Measurements from ENCODE around the gene KCNQ1. TPM values are rescaled to one million over a fixed set of nuclear protein-coding genes. Genes with fewer than 3 reads are reported as not detected.

The KCNQ1 gene
- polyA plus RNA-seq, 4 donors: 2.3 to 13.0 (median 10.0) TPM

DNA sequence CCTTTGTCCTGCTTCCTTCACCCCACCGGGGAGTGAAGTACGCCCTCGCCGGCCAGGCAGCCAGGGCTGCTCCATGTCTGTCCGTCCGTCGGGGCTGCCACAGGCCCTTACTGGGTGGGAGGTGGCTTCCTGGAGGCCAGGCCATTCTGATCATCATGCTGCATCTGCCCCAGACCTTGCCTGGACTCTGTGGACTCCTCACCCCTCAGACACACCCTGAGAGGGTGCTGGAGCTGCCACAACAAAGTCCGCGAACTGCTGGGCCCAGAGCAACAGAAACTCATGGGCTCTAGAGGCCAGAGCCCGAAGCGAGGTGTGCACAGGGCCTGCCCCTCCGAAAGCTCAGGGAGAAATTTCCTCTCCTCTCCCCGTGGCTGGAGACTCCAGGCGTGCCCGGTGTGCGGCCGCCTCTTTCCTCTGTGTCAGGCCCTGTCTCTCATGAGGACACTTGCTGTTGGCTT lies 130.8 kb downstream of the KCNQ1 start:
- DNase-seq (ENCODE audit: low read depth in 4 of 4, low spot score in 3 of 4): no peak

DNA sequence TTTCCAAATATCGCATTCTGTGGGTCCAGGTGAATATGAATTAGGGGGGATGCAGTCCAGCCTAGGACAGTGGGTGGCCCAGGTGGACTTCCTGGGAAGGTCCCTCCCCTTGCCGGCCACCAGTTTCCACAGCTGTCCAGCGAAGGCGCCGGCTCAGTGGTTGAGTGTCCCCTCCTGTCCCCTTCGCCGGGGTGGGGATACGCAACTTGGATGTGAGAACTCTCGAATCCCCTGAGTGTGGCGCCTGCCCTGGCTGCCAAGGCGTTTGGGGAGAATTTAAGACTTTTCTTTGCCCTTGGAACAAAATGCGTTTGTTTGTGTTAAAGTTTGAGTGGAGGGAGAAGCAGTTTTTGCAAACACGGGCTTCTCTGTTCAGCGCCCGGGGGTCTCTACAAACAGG lies 131.3 kb downstream of the KCNQ1 start:
- no peak for DNase-seq (ENCODE audit: low read depth in 4 of 4, low spot score in 3 of 4)

DNA sequence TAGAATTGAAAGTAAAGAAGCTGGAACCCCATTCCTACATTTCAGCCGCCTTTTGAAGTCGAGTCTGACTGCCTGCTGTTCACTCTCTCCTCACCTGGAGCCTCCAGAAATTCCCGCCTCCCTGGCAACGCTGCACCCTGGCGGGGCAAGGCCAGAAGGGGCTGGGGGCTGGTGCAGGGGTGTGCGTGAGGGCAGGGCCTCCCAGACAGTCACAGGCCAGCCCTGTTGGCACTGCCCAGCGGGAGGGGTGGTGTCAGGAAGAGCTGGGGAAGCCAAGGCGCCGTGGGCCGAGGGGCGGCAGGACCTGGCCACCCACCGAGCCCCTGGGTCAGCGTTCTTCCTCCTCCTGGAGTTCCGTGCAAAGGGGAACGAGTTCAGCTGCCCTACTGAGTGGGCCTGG lies 131.7 kb downstream of the KCNQ1 start:
- no peak for DNase-seq (ENCODE audit: low read depth in 4 of 4, low spot score in 3 of 4)

DNA sequence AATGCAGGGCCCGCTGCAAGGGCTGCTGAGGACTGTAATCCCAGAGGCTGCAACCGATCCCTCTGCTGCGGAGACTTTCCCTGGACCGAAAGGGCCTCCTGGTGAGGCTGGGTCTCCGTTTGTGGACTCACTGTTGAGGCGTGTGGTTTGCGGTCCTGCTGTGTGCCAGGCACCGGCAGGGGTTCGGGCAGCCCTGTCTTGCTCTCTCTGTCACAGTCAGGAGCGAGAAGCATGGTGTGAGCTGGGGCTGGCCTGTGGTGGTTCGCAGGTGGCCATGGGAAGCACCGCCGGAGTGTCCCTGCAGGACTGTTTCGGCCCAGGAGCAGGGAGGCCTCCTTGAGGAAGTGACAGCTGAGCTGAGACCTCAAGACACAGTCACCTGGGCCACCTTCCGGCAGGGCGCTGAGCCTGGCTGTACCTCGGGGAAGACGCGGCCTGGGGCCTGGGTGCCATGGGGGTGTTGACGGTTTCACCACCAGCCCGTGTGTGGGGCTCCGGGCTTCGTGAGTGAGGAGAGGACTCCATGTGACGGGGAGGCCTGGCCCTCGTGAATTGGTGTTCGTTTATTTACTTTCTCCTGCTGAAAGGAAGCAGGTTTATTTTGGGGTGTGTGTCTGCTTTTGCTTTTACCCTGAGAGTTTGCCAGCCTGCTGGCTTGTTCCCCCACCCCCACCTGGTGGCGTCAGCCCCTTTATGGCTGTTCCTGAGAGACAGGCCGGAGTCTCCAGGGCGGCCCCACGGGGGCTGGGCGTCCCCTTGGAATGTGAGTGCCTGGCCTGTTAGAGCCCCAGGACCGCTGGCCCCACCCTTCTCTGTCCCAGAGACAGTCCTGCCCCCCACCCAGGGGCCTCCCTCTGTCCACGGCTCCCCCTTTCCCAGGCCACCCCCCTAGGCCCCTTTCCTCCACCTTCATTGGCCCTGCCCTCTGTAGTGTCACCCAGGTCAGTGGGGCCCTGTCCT lies 132.5 kb downstream of the KCNQ1 start:
- no peak for DNase-seq (ENCODE audit: low read depth in 4 of 4, low spot score in 3 of 4)

DNA sequence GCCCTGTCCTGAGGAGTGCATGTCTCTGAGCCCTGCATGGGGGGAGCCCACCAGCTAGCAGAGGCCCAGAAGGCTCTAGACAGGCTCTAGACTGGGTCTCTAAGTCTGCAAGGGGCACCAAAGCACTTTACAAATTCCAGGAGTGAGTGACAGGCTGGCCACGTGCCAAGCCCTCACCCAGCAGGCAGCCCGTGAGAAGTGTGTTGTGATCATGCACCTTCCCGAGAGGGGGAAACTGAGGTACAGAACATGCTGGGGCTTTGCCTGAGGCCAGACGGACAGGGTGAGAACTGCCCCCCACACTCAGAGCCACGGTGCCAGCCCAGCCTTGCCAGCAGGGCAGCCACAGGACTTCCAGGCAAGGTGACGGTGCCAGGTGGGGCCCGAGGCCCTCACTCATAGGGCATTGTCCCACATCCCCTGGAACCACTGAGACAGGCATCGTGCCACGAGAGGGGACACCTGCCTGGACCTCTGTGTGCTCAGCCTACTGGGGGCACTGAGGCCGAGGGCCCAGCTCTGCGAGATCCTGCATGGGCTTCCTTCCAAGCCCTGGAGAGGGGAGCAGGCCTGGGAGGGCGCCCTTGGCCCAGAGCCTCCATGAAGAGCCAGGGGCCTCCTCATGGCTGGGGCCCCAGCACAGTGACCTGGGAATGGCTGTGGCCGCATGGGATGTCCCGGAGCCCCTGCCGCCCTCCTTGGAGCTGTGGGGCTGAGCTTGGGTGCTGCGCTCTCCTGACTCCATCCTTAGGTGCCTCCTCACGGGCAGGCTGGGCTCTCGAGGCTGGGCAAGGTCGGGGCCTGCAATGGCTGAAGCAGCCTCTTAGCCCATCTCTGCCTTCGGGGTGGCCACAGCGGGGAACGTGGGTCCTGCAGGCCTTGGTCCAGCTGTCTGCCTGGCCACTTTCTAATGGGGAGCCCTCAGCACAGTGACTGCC lies 133.5 kb downstream of the KCNQ1 start:
- no peak for DNase-seq (ENCODE audit: low read depth in 4 of 4, low spot score in 3 of 4)

DNA sequence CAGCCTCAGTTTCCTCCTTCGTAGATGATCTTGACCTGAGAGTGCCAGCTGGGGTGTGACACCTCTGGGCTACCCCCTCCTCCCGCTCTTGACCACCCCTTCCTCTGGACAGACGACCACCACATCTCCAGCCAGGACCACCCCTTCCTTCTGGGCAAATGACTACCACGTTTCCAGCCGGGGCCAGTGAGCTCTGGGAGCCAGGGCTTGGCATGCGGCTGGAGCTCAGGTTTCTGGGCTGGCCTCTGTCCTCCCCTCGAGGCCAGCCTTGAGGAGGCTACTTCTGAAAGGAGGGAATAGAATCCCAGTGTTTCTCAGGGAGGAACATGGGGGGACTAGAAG lies 134.1 kb downstream of the KCNQ1 start:
- no peak for DNase-seq (ENCODE audit: low read depth in 4 of 4, low spot score in 3 of 4)

DNA sequence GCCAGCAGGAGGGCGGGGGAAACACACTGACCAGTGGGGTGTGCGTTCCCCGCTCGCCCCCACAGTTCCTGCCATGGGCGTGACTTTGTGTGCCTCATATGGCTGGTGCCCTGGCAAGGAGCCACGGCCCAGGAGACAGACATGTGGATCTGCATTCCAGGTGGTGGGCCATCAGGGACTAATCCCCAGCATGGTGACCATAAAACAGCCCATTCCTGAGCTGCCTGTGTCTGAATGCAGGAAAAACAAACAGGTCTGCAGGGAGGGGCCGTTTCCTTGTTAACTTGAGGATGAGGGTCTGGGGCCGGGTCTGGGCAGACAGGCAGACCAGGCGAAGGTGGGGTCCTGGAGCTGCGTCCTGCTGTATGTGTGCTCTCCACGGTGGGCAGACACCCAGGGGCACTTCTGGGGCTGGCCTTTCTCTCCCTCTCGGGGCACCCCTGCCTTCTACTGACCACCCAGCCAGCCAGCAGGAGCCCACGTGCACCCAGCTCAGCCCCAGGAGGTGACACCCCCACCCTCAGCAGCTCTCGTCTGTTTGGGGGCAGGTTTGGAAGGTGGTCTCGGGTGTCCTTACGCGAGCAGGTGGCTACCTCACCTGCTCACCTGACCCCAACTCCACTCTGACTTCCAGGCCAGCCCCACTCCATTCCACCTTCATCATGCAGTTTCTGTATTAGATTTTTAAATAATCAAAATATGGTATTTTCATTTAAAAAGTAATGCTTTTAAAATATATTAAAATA lies 134.7 kb downstream of the KCNQ1 start:
- no peak for DNase-seq (ENCODE audit: low read depth in 4 of 4, low spot score in 3 of 4)

DNA sequence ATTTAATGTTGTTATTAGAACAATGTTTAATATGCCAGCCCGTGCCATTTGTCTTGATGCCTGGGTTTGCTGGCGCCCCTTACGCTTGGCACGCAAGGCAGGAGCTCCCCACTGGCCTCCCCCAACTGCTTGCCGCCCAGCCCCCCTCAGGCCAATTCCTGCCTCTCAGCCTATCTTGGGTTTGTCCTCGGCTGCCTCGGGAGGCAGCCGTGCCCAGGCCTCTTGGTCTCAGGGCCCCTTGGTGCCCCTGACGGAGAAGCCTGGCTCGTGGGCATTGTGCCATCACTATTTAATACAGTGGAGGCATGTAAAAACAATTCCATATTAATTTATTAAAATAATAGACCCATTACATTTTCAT lies 135.2 kb downstream of the KCNQ1 start:
- no peak for DNase-seq (ENCODE audit: low read depth in 4 of 4, low spot score in 3 of 4)

DNA sequence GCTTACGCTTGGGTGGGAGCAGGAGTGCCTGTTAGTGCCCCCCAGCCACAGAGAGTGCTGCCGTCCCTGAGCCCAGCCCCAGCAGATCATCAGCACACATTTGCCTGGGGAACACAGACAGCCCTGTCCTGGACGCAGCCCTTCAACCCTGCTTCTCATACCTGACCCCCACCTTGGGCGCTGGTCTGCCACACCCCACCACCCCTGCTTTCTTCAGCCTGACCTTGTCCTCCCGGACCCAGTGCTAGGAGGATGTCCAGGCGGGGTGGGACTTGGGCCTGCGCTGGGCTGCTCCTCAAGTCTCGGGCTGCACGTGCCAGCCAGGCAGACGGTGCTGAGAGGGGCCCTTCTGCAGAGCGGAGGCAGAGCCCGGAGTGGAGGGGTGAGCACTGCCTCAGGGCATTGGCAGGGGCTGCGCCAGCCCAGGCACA lies 135.8 kb downstream of the KCNQ1 start:
- no peak for DNase-seq (ENCODE audit: low read depth in 4 of 4, low spot score in 3 of 4)

DNA sequence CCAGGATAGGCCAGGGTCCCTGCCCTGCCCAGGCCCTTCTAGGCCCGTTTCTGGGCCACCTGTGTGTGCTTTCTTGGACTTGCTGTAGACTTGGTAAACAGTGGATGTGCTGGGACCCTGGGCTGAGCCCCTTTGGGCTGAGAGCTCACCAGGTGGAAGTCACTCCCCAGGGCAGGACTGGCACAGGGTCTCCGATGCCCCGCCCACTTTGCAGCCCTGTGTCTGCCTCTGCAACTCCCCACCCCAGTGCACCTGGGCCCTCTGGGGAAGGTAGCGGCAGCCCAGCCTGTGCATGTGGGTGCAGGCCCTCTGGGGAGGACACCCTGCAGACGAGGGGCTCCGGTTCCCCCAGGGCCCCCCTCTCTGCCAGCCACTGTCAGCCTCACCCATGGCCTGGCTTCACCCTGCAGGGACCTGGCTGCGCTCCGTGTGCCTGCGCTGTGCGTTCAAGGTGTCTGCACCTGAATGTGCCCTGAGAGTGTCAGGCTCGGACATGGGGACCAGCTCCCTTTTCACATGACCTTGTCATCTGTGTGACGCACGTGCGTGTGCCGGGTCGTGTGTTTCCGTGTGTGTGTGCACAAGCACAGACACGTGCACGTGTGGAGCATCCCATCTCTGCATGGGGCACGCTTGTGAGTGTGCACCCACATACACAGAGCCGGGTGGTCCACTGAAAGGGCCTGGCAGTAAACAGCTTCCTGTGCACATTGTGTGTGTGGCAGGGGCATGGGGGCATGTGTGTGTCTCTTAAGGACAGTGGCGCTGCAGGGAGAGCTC lies 136.5 kb downstream of the KCNQ1 start:
- no peak for DNase-seq (ENCODE audit: low read depth in 4 of 4, low spot score in 3 of 4)

DNA sequence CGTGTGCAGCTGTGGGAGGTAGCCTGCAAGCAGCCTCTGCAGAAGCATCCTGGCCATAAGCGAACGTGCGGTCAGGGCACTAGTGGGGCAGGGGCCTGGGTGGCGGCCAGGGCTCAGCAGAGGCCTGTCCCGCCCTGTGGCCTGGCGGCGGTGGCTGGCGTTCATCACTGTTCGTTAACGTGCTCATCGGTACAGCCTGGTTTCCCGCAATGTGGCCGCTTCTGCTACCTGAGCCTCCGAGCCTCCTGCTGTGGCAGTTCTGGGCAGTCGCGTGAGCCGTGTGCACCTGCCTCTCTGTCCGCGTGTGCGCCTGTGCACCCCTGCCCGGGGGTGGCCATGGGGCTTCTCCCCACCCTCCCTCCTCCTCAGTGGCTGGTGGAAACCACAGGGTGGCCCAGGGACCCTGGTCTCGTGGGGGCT lies 137.1 kb downstream of the KCNQ1 start:
- DNase-seq (ENCODE audit: low read depth in 4 of 4, low spot score in 3 of 4): no peak

DNA sequence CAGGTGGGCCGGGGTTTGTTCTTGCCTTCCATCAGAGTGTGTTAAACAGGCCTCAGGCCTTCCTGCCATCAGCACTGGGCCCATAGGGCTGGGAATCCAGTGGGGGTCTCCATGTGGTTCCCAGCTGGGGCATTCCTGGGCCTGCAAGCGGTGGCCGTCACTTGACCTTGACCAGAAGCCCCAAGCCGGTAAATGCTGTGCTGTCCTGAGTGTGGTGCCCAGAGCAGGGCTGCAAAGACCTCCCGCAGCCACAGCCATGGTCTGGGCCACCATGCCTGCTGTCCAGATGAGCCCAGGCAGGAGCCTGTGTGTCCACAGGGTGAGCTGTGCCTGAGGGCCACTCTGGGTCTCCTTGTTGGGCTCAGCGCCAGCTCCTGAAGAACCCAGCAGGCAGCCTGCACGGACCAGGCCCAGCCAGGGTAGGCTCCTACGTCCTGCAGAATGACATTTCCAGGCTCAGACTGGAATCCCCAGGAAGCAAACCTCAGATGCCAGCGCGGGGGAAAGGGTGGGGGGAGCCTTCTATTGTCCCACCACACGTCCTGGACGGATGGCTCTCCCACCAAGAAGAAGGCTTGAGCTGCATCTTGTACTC lies 137.6 kb downstream of the KCNQ1 start:
- no peak for DNase-seq (ENCODE audit: low read depth in 4 of 4, low spot score in 3 of 4)

DNA sequence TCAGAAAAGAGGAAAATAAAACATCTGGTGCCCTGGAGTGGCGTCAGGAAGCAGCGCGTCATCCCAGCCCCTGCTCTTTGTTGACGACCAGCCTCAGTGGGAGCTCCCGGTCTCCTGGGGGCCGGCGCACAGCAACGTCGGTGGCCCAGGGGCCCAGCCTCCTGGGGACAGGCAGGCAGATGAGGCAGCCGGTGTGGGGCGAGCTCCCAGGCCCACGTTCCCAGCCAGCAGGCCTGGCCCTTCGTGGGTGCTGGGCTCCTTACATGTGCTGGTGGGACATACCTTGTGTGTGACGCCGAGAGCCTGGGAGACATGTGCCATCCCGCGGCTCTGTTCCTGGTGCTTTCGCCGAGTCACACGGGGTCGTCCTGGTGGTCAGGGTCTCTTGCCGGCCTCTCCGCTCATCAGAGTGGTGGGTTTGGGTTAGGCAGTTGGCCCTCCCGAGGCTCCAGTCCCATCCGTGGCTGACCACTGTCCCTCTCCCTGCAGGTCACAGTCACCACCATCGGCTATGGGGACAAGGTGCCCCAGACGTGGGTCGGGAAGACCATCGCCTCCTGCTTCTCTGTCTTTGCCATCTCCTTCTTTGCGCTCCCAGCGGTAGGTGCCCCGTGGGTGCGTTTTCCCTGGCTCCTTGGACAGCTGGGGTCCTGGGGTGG lies 138.3 kb downstream of the KCNQ1 start:
- DNase-seq (ENCODE audit: low read depth in 4 of 4, low spot score in 3 of 4): no peak

DNA sequence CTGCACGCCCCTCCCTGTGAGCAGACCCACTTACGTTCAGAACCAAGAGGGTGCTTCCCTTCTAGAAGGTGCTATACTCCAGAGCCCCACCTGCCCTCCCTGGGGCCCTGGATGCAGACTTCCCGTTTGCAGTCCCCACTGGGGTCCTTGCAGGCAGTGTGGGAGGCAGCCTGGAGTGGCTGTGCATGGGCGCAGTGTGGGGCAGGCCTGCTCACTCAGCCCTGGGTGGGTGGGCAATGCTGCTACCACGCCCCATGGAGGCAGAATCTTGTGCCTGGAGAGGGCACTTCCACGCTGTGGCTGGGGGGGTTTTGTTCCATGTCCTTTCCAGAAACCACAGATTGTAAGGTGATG lies 138.8 kb downstream of the KCNQ1 start:
- DNase-seq (ENCODE audit: low read depth in 4 of 4, low spot score in 3 of 4): no peak

DNA sequence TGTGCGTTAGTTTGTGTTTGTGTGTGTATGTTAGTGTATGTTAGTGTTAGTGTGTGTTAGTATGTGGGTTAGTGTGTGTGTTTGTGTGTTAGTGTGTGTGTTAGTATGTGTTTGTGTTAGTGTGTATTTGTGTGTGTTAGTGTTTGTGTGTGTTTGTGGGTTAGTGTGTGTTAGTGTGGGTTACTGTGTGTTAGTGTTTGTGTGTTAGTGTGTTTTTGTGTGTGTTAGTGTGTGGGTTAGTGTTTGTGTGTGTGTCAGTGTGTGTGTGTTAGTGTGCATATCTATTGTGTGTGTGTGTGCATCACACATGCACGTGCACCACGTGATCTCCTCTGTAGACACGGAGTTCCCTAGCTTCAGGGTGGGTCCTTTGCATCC lies 139.6 kb downstream of the KCNQ1 start:
- DNase-seq (ENCODE audit: low read depth in 4 of 4, low spot score in 3 of 4): no peak

DNA sequence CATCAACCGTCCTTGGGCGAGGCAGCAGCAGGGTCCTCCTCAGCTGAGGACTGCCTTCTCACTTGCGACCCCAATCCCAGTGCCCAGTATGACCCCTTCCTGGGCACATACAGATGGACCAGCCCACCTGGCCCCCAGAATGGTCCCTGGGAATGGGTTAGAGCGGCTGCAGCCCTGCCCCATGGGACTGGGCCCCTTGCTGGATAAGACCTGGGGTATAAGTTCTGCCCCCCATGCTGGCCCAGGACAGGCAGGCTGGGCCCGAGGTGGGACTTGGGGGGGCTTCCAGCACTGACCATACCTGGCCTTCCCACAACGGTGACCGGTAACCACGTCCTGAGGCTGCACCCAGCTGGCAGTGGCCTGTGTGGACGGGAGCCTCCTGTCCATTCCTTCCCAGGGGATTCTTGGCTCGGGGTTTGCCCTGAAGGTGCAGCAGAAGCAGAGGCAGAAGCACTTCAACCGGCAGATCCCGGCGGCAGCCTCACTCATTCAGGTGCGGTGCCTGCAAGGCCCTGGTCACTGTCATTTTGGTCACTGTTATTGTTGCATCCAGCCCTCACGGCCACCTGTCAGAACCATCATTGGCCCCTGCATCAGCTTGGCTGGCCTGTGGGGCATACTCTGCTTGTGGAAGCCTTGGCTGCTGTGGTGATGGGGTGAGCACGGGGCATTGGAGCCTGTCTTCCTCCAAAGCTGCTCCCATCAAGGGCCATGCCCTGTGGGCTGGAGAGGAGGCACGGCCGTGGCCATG lies 140.2 kb downstream of the KCNQ1 start:
- DNase-seq (ENCODE audit: low read depth in 4 of 4, low spot score in 3 of 4): no peak

DNA sequence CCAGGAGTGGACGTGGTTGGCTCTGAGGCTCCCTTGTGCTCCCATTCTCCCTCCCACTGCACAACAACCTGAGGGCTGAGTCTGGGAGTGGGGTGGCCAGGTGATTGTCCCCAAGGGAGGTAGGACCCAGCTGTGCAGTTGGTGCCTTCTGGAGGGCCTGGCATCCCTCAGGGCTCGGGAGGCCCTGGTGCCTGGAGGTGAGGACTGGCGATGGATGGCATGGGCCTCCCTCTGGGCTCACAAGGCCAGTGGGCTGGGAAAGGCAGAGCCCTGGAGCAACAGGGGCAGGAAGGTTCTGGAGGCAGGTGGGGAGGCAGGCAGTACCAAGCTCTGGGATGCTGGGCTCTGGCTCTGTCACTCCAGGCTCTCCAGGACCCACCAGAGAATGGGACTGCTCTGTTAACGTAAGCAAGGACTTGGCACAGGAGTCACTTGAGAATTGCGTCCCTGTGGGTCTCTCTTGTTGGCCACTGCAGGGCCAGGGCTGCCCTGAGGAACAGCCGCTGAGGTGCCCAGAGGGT lies 140.8 kb downstream of the KCNQ1 start:
- no peak for DNase-seq (ENCODE audit: low read depth in 4 of 4, low spot score in 3 of 4)

DNA sequence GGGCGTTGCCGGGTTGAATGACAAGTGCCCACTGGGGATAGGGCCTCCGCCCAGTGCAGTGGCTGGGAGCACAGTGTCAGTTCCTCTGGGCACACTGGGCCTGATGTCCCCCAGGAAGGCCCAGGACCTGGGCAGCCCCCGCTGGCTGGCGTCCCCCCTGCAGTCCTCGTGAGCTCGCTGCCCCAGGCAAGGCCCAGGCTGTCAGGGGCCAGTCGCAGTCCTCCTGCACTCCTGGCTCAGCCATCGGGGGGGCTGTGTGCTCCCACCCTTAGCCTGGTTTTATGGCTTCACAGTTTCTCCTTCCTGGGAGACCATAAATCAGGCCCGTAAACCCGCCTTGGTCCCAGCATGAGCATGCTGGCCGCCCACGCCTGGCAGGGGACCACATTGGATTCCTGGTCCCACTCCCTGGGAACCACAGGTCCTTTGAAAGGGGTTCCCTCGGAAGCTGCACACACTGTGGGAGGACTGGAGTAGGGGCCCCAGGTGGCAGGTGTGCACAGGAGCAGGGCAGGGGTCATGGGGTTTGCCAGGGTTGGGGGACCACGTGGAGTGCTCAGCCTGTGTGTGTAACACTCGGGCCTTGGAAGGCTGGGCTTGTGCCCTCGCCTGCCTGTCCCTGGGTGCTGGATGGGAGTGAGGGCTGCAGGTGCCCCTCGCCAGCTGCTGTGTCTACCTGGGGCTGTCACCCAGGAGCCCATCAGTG lies 141.4 kb downstream of the KCNQ1 start:
- DNase-seq (ENCODE audit: low read depth in 4 of 4, low spot score in 3 of 4): peak; percentile 50 to 84 (median 58)
